HPDE6-E6E7 (cell line): ENCODE measurements around the gene TBXA2R.
A peak's percentile ranks its signal among the peaks of the same experiment; 100 is the strongest.
"Not testable (repeated sequence)": the region's sequence is repeated elsewhere in the genome, so short reads cannot be mapped to it uniquely, and the experiment has no call there.

Experiments
- DNase-seq: peaks from one replicate; pipeline ENCODE4 v3.0.0; 2011; ENCODE audit warnings: missing footprints; ENCODE audit errors: extremely low spot score

The TBXA2R gene

GRCh38 chr19:3606690-3607289 lies at the start of gene TBXA2R:
Gene TBXA2R, minus strand, starts transcription at chr19:3606875. Its CDS starts 6,241 bp downstream, at chr19:3600634.
- DNase-seq, result no peak

GRCh38 chr19:3656073-3656746 lies 49.5 kb upstream of the TBXA2R start:
- DNase-seq, result peak; percentile 45

GRCh38 chr19:3655402-3656072 lies 48.9 kb upstream of the TBXA2R start:
- peak; percentile 99 for DNase-seq

DNA sequence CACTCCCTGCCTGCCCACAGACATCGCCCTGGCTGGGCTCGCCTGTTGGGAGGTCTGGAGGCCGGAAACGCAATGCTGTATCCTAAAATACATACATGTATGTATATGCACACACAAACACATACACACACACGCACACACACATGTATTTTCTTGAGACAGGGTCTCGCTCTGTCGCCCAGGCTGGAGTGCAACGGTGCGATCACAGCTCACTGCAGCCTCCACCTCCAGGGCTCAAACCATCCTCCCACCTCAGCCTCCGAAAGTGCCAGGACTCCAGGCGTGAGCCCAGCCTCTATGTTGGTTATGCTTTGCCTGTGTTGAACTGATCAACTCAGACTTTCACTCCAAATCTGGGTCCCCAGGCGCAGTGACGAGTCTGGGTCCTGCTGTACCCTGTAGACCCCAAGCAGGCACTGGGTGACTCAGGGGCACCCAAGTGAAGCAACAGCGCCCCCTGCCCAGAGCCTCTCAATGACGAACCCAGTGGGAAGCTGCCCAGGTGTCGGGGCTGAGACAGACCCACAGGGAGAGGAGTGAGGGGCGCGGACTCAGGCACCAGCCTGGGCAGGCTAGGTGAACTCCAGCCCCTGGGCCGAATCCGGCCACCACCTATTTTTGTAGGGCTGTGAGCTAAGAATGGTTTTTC lies 47.3 kb upstream of the TBXA2R start:
- DNase-seq, result no peak

GRCh38 chr19:3653081-3653795 lies 46.6 kb upstream of the TBXA2R start:
- no peak for DNase-seq

- no peak for DNase-seq
These were observed 45.7 kb upstream of the TBXA2R start for GRCh38 chr19:3652422-3652821.

GRCh38 chr19:3651684-3652083 lies 45.0 kb upstream of the TBXA2R start:
- no peak for DNase-seq

- no peak for DNase-seq
These were observed 43.2 kb upstream of the TBXA2R start for GRCh38 chr19:3649888-3650287.

DNA sequence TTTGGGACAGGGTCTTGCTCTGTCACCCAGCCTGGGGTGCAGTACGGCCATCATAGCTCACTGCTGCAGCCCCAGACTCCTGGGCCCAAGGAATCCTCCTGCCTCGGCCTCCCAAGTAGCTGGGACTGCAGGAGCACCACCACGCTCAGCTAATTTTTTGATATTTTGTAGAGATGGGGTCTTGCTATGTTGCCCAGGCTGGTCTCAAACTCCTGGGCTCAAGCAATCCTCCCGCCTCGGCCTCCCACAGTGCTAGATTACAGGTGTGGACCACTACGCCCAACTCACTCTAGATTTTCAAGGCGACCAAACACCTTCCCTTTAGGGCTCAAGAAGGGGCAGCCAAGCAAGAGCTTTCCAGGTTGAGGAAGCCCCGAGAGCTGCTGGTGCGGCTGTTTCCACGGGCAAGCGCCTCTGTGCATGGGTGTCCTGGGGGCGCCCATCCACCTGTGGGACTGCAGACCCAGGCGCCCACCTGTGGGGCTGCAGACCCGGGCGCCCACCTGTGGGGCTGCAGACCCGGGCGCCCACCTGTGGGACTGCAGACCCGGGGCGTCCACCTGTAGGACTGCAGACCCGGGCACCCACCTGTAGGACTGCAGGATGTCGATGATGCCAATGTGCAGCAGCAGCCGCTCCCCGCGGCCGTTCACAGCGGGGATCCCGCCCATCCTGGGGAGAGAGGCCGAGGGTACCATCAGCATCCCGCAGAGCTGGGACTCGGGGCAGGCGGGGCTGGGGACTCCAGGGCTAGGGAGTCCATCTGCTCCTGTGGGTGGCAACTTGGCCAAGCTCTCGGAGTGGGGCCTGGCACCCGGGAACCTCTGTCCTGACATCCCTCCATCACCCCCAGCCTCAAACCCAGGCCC lies 41.6 kb upstream of the TBXA2R start:
- no peak for DNase-seq

- not testable (repeated sequence) for DNase-seq
These were observed 40.4 kb upstream of the TBXA2R start for GRCh38 chr19:3647102-3647501.

- DNase-seq, result no peak
These were observed 39.8 kb upstream of the TBXA2R start for GRCh38 chr19:3646336-3647092.

DNA sequence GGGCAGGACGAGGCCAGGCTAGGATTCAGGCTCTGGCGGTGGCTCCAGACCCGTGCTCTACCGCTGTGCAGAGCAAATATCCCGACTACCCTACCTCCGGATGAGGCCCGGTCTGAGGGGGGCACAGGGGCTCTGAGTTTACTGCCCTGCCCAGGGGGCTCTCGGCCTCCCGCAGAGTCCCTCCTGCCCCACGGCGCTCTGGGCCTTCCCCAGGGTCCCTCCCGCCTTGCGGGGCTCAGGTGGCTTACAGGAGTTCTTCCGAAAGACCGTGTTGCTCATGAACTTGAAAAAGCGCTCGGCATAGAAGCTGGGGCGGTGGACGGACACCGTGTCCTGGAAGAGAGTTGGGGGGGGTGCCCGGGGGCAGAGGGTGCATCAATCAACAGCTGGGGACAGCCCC lies 39.1 kb upstream of the TBXA2R start:
- no peak for DNase-seq

- DNase-seq, result no peak
These were observed 38.4 kb upstream of the TBXA2R start for GRCh38 chr19:3645067-3645396.

DNA sequence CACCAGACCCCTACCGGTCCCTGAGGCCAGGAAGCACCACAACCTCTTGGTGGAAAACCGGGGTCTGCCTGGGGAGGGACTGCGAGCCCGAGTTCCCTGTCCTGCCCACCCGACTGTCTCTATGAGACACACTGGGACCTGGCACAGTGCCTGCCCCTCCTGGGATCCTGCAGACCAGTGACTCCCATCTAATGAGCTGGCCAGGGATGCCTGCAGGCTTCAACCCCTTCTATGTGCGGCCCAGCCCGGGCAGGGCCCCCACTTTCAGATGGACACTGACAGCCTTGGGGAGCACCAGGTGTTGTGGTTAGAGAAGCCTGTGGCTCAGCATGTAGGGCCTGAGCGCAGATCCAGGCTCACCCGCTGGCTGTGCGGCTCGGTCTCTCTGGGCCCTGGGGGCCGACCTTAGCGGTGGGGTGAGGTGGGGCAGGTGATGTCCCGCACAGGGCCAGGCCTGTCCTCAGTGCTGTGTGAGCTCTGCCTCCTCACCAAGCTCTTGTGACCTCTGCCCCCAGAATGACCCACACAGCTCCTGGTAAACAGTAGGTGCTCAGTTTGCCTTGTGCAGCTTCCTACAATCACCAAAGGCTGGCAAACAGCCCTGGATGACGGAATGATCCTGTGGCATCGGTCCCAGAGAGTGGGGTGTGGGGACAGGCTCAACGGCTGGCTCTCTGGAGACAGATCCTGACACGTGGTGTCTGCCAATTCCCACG lies 37.8 kb upstream of the TBXA2R start:
- no peak for DNase-seq

- DNase-seq, result no peak
These were observed 37.1 kb upstream of the TBXA2R start for GRCh38 chr19:3643674-3644313.

DNA sequence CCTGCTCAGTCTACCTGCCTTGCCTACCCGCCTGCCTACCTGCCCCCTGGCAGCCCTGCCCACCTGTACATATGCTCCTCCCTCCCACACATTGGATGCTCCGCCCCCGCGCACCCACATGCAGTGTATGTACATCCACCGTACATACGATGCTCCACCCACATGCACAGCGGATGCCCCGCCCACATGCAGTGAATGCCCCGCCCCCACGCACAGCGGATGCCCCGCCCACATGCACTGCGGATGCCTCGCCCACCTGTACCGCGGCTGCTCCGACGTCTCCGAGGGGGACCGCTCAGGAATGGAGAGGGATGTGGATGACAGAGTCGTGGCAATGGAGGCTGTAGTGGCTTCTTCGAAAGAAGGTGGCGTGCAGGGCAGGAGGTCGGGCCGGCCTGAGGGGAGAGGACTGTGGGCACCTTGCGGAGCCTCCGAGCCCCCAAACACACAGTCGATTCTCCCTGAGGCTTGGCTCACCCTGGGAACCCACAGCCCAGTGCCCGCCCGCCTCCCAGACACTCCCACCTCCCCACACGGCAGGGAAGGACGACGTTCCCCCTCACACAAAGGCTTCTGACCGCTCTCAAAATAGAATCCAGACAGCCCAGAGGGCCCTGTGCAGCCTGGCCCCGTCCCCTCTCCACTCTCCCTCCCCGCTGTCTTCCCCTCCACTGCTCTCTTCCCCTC lies 36.5 kb upstream of the TBXA2R start:
- DNase-seq, result no peak

GRCh38 chr19:3642296-3642695 lies 35.6 kb upstream of the TBXA2R start:
- no peak for DNase-seq

- DNase-seq, result no peak
These were observed 35.0 kb upstream of the TBXA2R start for GRCh38 chr19:3641515-3642269.
